ENCODE measurements around the gene TMEM80. TPM values are rescaled to one million over a fixed set of nuclear protein-coding genes. Genes with fewer than 3 reads are reported as not detected.
A peak's percentile ranks its signal among the peaks of the same experiment; 100 is the strongest.

TMEM80 gene
- total and polyA plus RNA-seq, 10 of the 15 experiments (the other 5 are each of a cell fraction or from before 2014, with no cell fraction given): 6.7 to 30.9 (median 20.7) TPM

DNA sequence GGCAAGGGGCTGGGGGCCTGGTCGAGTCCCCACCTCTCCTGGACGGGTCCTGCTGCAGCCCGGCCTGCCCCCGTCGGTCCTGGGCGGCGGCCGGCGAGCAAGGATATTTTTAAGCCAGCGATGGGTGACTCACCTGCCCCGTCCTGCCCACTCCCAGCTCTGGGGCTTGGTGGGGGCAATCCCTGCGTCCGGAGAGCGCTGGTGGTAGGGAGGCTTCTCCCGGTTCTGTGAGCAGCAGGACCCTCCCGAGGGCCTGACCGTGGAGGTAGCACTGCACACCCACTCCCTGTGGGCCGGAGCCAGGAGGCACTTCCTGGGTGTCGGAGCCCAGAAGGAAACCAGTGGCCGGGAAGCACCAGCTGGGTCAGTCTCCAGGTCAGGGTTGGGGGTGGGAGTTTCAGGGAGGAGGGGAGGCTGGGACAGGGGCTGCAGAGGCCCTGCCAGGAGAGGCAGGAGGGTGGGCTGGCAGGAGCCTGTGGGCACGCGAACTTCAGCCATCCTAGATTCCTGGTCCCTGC is 10.9 kb downstream of the TMEM80 start (continued):
- no peak for TF ChIP-seq SPI1 (IDR thresholded peaks at IDR 0.05; ENCODE audit: borderline replicate concordance, insufficient read depth, low read depth, low read length)
- no peak for TF ChIP-seq HDAC2 (IDR thresholded peaks at IDR 0.05)

DNA sequence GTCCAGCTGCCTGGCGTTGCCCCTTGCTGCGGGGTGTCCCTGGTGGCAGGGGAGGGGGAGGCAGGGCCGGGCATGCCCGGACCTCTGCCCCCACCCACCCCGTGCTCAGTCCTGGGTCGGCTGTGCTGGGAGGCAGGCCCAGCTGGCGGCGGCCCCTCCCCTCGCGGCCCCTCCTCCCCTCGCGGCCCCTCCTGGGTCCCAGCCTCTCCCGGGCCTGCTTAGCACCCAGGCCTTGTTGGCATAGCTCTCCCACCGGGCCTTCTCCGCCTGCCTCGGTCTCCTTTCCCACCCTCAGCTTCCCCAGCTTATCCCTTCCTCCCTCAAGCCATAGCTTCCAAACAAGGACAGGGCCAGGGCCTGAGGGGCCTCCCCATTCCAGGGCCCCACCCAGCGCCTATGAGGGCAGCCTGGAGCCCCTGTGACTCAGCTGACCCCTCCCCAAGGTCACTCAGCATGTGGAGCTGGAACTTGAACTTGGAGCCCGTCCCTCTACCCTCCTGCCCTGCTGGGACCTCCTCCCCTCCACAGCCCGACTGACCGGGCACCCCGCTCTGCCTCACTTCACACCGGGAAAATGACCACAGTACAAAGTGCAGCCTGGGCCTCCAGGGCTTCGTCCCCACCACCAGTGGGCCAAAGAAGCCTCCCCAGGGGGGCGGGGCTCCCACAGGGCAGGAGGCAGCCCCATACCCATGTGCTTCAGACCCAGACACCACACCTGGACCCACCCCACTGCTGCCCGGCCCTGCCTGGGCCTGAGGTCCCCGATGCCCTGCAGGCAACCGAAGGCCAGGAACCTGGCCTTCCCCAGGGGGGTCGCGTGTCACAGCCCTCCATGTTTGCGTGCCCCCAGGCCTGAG is 11.6 kb downstream of the TMEM80 start:
- H2AFZ ChIP-seq (ENCODE audit: control insufficient read depth, low read depth, low read length): no peak overlapping the region
- H3K4me2 ChIP-seq (ENCODE audit: control insufficient read depth, insufficient read depth): no peak overlapping the region; the same call in 1 of the 2 replicates
- ChIA-PET RAD21 (ENCODE audit: unreplicated experiment) (interaction anchor here (0.6 to 2.0 kb wide), 2 partner anchors 15 to 57 kb away, joined by 3 to 6 read pairs; no protein-coding TSS in a partner anchor), CTCF (interaction anchor here (1.0 kb wide), 1 partner anchor 17 kb away, joined by 3 read pairs; no protein-coding TSS in a partner anchor), SMC1A (ENCODE audit: uncharacterized antibody, unreplicated experiment) (no interaction called here), POLR2A (interaction anchor here (0.9 kb wide), 1 partner anchor 14 kb away, joined by 3 read pairs; no protein-coding TSS in a partner anchor)
- 51% methylated on average over 18 of the region's 30 CpGs for WGBS (ENCODE audit: insufficient coverage, insufficient replicate concordance, low lambda C conversion rate, missing lambda C conversion rate)
- no peaks in the 10 kb centered on the region for H4K20me1 ChIP-seq (ENCODE audit: control insufficient read depth, insufficient read depth)
- no peaks in the 10 kb centered on the region for H3K79me2 ChIP-seq (ENCODE audit: control insufficient read depth, insufficient read depth, low read length)
- in situ Hi-C loops (cut with MboI): no loop called here
- ATAC-seq (peak; percentile 38), FAIRE-seq (no peak), DNase-seq (ENCODE audit: low read depth, low spot score) (no peak)
- H3K9me3 ChIP-seq (replicated peaks; ENCODE audit: control insufficient read depth, insufficient read depth, low read length): no peaks in the 10 kb centered on the region
- H3K27me3 ChIP-seq (replicated peaks in 1 of 2; ENCODE audit: control insufficient read depth in 2 of 2, insufficient read depth in 2 of 2, low read length in 1 of 2): no peaks in the 10 kb centered on the region; a peak in 1 of 4 replicates
- intact Hi-C loops (cut with micrococcal nuclease; ENCODE audit: unreplicated experiment): no loop called here
- no TSS peak for BruUV-seq (replicated peaks)
- no peak overlapping the region for H3K4me3 ChIP-seq
- no peak overlapping the region for H3K27ac ChIP-seq (ENCODE audit: control insufficient read depth, insufficient read depth)
- no peaks in the 10 kb centered on the region for H3K4me1 ChIP-seq (ENCODE audit: control insufficient read depth, insufficient read depth, low read length)
- H3K9ac ChIP-seq (ENCODE audit: control insufficient read depth, insufficient read depth, low read length): no peak overlapping the region
- H3K36me3 ChIP-seq (ENCODE audit: control insufficient read depth in 2 of 2, insufficient read depth in 2 of 2, low read length in 1 of 2): no peaks in the 10 kb centered on the region
- TF ChIP-seq, protein P1, sequence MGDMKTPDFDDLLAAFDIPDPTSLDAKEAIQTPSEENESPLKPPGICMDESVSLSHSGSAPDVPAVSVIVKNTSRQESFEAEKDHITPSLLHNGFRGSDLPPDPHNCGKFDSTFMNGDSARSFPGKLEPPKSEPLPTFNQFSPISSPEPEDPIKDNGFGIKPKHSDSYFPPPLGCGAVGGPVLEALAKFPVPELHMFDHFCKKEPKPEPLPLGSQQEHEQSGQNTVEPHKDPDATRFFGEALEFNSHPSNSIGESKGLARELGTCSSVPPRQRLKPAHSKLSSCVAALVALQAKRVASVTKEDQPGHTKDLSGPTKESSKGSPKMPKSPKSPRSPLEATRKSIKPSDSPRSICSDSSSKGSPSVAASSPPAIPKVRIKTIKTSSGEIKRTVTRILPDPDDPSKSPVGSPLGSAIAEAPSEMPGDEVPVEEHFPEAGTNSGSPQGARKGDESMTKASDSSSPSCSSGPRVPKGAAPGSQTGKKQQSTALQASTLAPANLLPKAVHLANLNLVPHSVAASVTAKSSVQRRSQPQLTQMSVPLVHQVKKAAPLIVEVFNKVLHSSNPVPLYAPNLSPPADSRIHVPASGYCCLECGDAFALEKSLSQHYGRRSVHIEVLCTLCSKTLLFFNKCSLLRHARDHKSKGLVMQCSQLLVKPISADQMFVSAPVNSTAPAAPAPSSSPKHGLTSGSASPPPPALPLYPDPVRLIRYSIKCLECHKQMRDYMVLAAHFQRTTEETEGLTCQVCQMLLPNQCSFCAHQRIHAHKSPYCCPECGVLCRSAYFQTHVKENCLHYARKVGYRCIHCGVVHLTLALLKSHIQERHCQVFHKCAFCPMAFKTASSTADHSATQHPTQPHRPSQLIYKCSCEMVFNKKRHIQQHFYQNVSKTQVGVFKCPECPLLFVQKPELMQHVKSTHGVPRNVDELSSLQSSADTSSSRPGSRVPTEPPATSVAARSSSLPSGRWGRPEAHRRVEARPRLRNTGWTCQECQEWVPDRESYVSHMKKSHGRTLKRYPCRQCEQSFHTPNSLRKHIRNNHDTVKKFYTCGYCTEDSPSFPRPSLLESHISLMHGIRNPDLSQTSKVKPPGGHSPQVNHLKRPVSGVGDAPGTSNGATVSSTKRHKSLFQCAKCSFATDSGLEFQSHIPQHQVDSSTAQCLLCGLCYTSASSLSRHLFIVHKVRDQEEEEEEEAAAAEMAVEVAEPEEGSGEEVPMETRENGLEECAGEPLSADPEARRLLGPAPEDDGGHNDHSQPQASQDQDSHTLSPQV (IDR thresholded peaks at IDR 0.05): no peak
- TF ChIP-seq ESRRA (IDR thresholded peaks at IDR 0.05; ENCODE audit: low read length): no peak
- TF ChIP-seq, protein P2, sequence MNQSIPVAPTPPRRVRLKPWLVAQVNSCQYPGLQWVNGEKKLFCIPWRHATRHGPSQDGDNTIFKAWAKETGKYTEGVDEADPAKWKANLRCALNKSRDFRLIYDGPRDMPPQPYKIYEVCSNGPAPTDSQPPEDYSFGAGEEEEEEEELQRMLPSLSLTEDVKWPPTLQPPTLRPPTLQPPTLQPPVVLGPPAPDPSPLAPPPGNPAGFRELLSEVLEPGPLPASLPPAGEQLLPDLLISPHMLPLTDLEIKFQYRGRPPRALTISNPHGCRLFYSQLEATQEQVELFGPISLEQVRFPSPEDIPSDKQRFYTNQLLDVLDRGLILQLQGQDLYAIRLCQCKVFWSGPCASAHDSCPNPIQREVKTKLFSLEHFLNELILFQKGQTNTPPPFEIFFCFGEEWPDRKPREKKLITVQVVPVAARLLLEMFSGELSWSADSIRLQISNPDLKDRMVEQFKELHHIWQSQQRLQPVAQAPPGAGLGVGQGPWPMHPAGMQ (IDR thresholded peaks at IDR 0.05; ENCODE audit: borderline replicate concordance): no peak
- TF ChIP-seq SREBF1 (IDR thresholded peaks at IDR 0.05; ENCODE audit: low read length): no peak
- no peak for TF ChIP-seq FOS (IDR thresholded peaks at IDR 0.05; ENCODE audit: borderline replicate concordance, extremely low read depth, insufficient read length)
- TF ChIP-seq EP300 (IDR thresholded peaks at IDR 0.05; ENCODE audit: borderline replicate concordance in 1 of 2, control insufficient read depth in 1 of 2, low read depth in 2 of 2, low read length in 2 of 2): no peak
- TF ChIP-seq, protein P3, sequence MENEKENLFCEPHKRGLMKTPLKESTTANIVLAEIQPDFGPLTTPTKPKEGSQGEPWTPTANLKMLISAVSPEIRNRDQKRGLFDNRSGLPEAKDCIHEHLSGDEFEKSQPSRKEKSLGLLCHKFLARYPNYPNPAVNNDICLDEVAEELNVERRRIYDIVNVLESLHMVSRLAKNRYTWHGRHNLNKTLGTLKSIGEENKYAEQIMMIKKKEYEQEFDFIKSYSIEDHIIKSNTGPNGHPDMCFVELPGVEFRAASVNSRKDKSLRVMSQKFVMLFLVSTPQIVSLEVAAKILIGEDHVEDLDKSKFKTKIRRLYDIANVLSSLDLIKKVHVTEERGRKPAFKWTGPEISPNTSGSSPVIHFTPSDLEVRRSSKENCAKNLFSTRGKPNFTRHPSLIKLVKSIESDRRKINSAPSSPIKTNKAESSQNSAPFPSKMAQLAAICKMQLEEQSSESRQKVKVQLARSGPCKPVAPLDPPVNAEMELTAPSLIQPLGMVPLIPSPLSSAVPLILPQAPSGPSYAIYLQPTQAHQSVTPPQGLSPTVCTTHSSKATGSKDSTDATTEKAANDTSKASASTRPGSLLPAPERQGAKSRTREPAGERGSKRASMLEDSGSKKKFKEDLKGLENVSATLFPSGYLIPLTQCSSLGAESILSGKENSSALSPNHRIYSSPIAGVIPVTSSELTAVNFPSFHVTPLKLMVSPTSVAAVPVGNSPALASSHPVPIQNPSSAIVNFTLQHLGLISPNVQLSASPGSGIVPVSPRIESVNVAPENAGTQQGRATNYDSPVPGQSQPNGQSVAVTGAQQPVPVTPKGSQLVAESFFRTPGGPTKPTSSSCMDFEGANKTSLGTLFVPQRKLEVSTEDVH (IDR thresholded peaks at IDR 0.05; ENCODE audit: low read depth, partially characterized antibody): no peak
- no peak for TF ChIP-seq BMI1 (IDR thresholded peaks at IDR 0.05; ENCODE audit: borderline replicate concordance)

All from GM12878 (cell line).